ENCODE measurements around the gene IDE.

The IDE gene

DNA sequence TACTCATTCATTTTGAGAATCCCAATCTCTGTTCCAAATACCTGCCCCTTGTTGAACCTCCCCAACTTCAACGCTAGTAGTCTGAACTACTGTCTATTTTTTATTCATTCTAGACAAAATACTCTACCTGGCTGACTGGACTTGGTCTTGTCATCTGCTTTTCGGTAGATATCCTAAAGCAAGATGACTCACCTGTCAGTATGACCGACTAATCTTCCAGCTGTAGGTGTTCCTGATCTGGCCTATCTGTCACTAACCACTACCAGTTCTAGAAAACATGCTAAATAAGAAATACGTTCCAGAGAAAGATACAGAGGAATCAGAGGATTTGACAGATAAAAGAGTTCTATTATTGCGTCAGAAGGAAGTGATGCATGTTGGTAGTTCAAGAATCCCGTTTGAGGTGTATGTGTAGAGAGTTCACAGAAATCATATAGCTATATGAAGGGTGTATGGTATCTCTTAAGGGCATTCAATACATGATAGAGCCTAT lies 81.1 kb downstream of the IDE start:
- TF ChIP-seq, protein P1, sequence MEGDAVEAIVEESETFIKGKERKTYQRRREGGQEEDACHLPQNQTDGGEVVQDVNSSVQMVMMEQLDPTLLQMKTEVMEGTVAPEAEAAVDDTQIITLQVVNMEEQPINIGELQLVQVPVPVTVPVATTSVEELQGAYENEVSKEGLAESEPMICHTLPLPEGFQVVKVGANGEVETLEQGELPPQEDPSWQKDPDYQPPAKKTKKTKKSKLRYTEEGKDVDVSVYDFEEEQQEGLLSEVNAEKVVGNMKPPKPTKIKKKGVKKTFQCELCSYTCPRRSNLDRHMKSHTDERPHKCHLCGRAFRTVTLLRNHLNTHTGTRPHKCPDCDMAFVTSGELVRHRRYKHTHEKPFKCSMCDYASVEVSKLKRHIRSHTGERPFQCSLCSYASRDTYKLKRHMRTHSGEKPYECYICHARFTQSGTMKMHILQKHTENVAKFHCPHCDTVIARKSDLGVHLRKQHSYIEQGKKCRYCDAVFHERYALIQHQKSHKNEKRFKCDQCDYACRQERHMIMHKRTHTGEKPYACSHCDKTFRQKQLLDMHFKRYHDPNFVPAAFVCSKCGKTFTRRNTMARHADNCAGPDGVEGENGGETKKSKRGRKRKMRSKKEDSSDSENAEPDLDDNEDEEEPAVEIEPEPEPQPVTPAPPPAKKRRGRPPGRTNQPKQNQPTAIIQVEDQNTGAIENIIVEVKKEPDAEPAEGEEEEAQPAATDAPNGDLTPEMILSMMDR (IDR thresholded peaks at IDR 0.05; ENCODE audit: low read depth, low read length): no peak

DNA sequence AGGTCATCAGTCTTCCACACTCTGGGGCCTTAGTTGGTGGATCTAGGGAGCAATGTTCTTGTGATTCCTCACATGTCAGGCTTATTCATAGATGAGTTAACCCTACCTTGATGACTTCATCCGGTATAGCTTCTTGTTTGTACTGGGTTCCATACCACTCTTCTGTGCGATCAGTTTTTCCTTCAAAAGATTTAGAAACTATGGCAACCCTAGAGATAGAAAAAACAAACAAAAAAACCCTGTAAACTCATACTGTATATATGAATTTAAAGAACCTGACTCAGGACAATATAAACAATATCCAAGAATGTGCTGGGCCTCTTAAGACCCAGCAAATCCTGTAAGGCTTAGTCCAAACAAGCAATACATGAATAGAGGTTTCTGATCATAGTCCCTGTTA lies 83.5 kb downstream of the IDE start:
- no peak overlapping the region for H3K4me3 ChIP-seq (ENCODE audit: low read depth, low read length)
- TF ChIP-seq, protein P1 (IDR thresholded peaks at IDR 0.05; ENCODE audit: low read depth, low read length): no peak

More for the DNA sequence above, 81.1 kb downstream of the IDE start:
- H3K4me3 ChIP-seq (ENCODE audit: low read depth, low read length): no peak overlapping the region

DNA sequence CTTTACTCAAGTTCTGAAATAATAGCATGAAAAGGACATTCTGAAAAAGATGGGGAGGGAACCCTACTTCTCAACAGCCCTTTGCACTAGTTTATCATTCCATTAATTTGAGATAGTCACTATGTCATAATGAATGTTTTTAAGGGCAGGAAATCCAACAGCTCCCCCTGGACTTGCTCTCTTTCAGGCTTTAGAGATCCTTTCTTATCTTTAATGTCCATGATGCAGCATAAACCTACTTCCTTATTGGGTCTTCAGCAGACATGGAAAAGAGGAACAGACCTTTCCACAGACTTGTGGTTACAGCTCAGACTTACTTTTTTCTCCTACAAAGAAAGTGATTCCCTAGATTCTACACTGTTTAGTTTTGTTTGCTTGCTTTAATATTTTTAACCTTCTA lies 87.3 kb downstream of the IDE start:
- H3K4me3 ChIP-seq (ENCODE audit: low read depth, low read length): no peak overlapping the region
- TF ChIP-seq, protein P1 (IDR thresholded peaks at IDR 0.05; ENCODE audit: low read depth, low read length): no peak

DNA sequence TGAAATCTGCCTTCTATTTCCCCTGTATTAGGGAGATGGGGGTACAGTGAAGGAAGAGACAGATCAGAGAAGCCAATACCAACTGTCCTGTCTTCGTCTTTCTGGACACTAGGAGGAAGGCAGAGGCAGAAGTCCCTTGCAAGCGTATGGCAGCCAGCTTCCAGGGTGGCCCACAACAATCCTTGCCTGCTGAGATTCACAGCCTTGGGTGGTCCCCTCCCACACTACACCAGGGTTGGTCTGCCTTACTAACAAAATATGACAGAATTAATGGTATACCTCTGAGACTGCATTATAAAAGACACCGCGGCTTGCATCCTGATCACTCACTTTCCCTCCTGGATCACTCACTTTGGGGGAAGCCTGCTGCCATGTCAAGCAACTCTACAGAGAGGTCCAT lies 90.4 kb downstream of the IDE start:
- TF ChIP-seq, protein P1 (IDR thresholded peaks at IDR 0.05; ENCODE audit: low read depth, low read length): no peak
- no peak overlapping the region for H3K4me3 ChIP-seq (ENCODE audit: low read depth, low read length)

DNA sequence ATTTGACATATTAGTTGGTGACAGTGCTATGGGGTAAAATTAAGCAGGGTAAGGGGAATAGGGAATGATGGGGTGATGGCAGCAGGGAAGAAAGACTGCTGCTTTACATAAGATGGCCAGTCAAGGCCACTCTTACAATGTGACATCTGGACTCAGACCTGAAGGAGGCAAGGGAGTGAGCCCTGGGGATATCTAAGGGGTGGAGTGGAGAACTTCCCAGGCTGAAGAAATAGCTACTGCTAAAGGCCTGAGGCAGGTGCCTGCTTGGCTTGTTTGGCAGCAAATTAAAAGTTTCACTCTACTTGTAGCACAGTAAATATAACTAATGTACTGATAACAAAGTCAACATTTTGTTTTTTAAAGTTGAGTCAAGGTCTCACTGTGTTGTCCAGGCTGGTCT lies 93.5 kb downstream of the IDE start:
- TF ChIP-seq, protein P1 (IDR thresholded peaks at IDR 0.05; ENCODE audit: low read depth, low read length): no peak
- H3K4me3 ChIP-seq (ENCODE audit: low read depth, low read length): no peak overlapping the region

DNA sequence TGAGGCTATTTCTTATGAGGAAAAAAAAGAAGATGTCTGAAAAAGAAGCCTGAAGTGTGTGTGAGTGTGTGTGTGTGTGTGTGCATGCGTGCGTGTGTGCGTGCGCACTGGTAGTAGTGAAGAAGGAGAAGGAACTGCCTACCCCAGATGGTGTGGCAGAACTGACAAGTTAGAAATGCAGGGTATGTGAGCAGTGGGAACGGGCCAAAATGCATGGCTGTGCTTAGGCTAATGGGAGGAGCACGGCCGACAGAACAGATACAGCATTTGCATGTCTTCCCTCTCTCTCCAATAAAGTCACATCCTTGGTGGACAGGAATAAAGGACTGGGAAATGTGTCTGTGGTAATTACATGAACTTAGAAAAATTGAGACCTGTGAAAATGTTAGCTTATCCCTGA lies 94.3 kb downstream of the IDE start:
- TF ChIP-seq, protein P1 (IDR thresholded peaks at IDR 0.05; ENCODE audit: low read depth, low read length): no peak
- H3K4me3 ChIP-seq (ENCODE audit: low read depth, low read length): no peak overlapping the region

DNA sequence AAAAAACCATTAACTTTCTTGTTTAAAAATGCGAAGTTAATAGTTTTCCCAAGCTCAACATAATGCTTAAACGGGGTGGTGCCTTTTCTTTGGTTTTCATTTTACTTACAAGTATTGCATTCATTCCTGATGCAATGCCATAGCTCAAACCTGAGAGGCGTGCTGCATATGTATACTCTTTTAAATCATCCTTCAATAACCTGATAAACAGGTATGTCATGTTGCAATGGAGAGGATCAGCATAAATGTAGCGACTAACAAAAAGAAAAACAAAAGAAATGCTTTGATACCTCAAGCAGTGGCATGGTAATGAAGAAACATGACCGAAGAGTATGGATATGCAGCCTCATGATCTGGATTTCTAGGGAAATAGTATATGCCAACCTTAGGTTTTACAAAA lies 95.4 kb downstream of the IDE start:
- TF ChIP-seq, protein P1 (IDR thresholded peaks at IDR 0.05; ENCODE audit: low read depth, low read length): no peak
- no peak overlapping the region for H3K4me3 ChIP-seq (ENCODE audit: low read depth, low read length)

All from WI38 (cell line).